Measurements from ENCODE around the gene OSBPL5.

Gene OSBPL5

GRCh38 chr11:3148255-3148989 lies 16.7 kb downstream of the OSBPL5 start:
- no peak for DNase-seq

- no peak for DNase-seq
Observed at GRCh38 chr11:3147626-3148025, 17.5 kb downstream of the OSBPL5 start.

- no peak for DNase-seq
Observed at GRCh38 chr11:3147257-3147619, 17.9 kb downstream of the OSBPL5 start.

- no peak for DNase-seq
Observed at GRCh38 chr11:3146612-3147256, 18.4 kb downstream of the OSBPL5 start.

DNA sequence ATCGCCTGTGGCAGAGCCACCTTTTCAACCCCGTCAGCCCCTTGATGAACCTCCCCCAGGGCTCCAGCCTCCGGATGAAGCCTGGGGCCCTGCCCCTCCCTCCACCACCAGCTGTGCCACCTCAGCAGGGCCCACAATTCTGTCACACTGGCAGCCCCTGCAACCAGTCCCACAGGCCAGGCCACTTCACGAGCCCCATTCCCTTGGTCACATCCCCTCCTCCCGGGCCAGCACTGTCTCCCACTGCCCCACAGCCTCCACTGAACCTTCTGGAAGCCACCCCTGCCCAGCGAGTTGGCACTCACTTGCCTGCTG lies 19.9 kb downstream of the OSBPL5 start:
- DNase-seq: no peak

GRCh38 chr11:3144296-3145205 lies 20.6 kb downstream of the OSBPL5 start:
- no peak for DNase-seq

- DNase-seq: no peak
Observed at GRCh38 chr11:3143136-3143880, 21.8 kb downstream of the OSBPL5 start.

DNA sequence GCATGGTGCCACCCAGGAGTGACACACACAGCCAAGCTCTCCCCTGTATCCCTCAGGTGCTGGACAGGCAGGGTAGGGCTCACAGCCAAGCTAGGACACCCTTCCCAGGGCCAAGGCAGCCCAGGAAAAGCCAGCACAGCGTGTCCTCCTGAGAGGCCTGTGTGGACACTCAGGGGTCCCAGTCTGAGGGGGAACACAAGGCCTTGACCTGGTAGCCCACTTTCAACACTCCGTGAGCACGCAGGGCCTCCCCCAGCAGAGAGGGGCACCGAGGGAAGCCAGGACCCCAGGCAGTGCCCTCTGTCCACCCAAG lies 24.9 kb downstream of the OSBPL5 start:
- DNase-seq: no peak

- no peak for DNase-seq
Observed at GRCh38 chr11:3139481-3140290, 25.4 kb downstream of the OSBPL5 start.

DNA sequence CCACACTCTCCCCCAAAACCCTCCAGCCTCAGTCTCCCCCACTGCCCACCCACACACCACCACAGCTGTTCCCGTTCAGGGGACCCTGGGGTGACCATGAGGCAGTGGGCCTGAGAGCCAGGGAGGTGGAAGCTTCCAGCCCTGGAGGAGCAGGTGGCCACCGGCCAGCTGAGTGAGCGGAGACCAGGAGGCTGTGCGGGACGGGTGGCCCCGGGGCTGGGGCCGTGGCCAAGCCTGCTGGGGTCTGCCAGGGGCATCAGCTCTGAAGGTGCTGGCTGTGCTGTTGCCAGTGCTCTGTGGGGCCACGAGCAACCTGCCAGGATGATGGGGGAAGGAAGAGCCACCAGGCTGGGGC lies 26.0 kb downstream of the OSBPL5 start:
- DNase-seq: no peak

- DNase-seq: no peak
Observed at GRCh38 chr11:3138178-3139085, 26.7 kb downstream of the OSBPL5 start.

DNA sequence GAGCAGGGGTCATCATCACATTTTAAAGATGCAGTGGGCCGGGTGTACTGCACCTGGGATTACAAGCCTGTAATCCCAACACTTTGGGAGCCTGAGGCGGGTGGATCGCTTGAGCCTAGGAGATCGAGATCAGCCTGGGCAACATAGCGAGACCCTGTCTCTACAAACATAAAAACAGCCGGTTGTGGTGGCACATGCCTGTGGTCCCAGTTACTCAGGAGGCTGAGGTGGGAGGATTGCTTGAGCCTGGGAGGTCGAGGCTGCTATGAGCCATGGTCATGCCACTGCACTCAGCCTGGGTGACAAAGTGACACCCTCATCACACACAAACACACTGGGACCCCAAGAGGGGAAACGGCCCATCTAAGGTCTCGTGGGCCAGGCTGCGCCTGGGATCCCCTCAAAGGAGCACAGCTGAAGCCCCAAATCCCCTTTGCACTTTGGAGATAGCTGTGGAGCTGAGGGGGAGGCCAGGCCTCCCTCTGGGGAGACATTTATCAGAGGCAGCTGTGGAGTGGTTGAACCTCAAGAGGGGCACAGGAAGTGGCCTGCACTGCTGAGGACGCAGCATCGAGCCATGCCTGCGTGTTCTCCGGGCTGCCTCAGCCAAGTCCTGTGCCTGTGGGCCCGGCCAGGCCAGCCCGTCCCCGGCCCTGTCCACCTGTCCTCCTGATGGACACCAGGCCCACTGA lies 27.5 kb downstream of the OSBPL5 start:
- DNase-seq: no peak

DNA sequence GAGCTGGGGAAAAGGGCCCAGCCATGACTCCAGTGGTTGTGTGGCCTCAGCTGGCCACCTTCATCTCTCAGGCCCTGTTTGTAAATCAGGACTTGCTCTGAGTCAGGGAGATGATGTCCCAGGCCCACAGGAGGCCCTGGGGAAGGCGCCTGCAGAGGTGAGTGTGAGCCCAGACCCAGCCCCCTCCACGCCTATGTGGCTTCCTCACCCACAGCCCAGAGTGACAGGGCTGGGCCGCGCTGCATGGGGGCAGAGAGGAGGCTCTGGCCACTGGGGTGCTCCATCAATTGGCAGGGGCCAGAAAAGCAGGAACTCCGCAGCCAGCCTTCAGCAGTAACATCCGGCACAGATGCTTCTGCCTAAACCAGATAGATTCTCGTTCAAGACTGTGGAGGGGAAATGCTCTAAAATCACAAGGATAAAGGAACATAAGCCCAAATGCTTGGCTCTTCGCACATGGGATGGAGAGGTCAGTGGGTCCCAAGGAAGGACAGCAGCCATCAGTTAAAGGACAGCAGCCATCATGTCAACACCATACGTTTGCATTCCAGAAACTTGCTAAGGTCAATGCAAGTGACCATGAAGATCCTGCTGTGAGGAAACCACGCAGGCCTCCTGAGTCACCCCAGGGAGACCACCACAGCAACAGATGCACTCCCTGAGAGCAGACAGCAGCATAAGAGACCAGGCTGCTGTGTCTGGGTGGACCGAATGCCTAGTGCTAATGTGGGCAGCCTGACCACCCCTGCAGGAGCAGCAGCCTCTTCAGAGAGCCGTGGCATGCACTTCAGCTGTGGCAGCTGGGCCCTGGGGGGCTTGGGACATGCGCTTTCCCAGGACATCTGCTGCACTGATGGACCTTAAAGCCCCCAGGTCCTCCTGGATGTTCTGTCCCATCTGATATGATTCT lies 28.3 kb downstream of the OSBPL5 start:
- no peak for DNase-seq

DNA sequence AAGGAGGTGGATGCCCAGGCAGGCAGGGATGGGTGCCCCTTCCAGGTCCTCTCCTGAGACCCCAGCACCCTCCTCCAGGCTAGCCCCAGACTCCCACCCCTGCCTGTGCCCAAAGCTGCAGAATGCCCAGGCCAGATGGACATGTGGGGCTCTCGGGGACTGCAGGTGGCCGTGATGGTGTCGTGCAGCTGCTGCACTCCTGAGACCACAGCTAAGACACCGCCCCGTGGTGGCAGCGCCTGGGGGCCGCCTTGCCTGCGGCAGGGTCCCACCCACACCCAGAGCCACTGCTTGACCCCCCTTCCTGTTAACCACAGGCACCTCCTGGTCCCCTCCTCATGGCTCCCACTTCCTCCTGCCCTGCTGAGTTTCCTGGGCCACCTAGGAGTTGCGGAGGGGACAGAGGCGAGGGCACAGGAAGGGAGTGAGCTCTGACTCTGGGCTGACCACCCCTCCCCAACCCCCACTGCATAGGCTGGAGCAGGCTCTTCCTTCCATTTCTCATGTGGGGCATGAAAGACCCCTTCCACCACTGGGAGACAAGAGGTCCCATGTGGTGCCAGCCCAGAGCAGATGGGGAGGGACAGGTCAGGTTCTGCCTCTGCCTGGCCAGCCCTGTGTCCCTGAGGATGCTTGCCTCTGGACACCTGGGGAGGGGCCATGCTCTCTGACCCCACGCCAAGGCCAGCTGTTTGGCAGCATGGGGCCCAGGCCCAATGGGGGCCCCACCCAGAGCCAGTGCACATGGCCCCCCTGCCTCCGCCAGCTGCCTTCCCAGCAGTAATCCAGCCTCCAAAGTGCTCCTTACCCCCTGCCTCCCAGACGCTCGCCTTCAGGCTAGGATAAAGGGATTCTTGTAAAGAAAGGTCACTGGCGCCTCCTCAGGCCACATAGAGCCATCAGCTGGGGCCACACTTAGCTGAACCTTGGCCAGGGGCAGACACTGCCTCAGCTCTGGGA lies 29.3 kb downstream of the OSBPL5 start:
- DNase-seq: no peak

- no peak for DNase-seq
Observed at GRCh38 chr11:3134651-3135480, 30.2 kb downstream of the OSBPL5 start.

- DNase-seq: no peak
Observed at GRCh38 chr11:3134218-3134621, 30.9 kb downstream of the OSBPL5 start.

All from NCI-H1930 (cell line).